A549 (cell line): ENCODE data around the gene PTBP1.

Source experiments
- CEBPB ChIP-seq, 2 experiments: fragments of >200 bp in 1 of 2; sonication (Bioruptor Twin) in 1 of 2; formaldehyde crosslinking in 1 of 2; IDR thresholded peaks; 2 replicates each; pipeline ENCODE4 v1.6.1; 2012 to 2016
- CTCF ChIP-seq: fragments of >200 bp; sonication (Bioruptor Twin); formaldehyde crosslinking; IDR thresholded peaks from 3 replicates; pipeline ENCODE4 v1.5.1; 2016
- E2F6 ChIP-seq: IDR thresholded peaks from 2 replicates; pipeline ENCODE4 v1.6.1; 2012; ENCODE audit warnings: low read depth, borderline replicate concordance
- ELK1 ChIP-seq: fragments of 150-350 bp; IDR thresholded peaks from 2 replicates; pipeline ENCODE4 v1.6.1; 2014; ENCODE audit warnings: low read depth, mild to moderate bottlenecking, low read length
- HOXB5 ChIP-seq: fragments of 250-450 bp; sonication (Bioruptor Pico); IDR thresholded peaks from 2 replicates; pipeline ENCODE4 v1.5.0; 2020; ENCODE audit warnings: mild to moderate bottlenecking, moderate library complexity
- JUN ChIP-seq, 2 experiments: fragments of >200 bp; sonication (Bioruptor Twin); formaldehyde crosslinking; IDR thresholded peaks; 2 replicates in 1 of 2; 3 replicates in 1 of 2; pipeline ENCODE4 v1.6.1; 2016 to 2017
- MYC ChIP-seq: IDR thresholded peaks from 2 replicates; pipeline ENCODE4 v1.6.1; 2012; ENCODE audit warnings: mild to moderate bottlenecking, inconsistent platforms, low read length, improper control_type of control experiment, borderline replicate concordance
- POLR2A ChIP-seq: IDR thresholded peaks from 2 replicates; pipeline ENCODE4 v1.6.1; 2012; ENCODE audit warnings: mild to moderate bottlenecking, low read length
- RFX5 ChIP-seq: fragments of 450-650 bp; IDR thresholded peaks from 2 replicates; pipeline ENCODE4 v1.7.1; 2014; ENCODE audit warnings: antibody characterized with exemption, mild to moderate bottlenecking, moderate library complexity
- SMC3 ChIP-seq: fragments of >200 bp; sonication (Bioruptor Twin); formaldehyde crosslinking; IDR thresholded peaks from 3 replicates; pipeline ENCODE4 v1.6.1; 2018; ENCODE audit warnings: inconsistent platforms
- TF ChIP-seq, protein P1 (sequence below): fragments of 200-600 bp; sonication (generic); IDR thresholded peaks from 2 replicates; pipeline ENCODE4 v1.6.1; 2016; ENCODE audit warnings: antibody characterized with exemption, mild to moderate bottlenecking, moderate library complexity

DNA sequence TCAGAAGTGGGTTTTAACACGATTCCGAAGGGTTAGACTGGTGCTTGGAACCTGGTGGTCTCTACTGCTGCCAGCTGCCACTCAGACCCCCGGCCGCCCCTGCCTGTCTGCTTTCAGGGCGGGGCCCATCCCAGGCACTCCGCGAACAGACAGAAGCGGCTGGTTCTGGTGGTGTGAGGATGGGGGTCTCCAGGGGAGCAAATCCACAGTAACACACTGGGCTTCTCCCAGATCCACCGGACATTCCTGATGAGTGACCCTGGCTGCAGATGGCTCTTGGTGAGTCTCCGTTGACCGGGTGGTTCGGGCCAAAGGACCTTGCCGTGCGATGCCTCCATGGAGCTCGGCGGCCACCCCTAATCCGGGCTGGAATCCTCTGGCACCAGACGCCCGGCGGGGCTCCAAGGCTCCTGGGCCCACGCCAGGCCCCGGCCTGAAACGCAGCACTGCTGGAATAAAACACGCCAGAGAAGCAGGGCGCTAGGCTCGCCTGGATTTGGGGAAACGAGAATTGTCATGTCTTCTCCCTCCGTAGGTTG lies 2.1 kb upstream of the PTBP1 start:
- TF ChIP-seq CTCF (no peak), JUN (IDR thresholded peaks at IDR 0.05) (no peak), MYC (no peak), HOXB5 (CRISPR knock-in tag) (no peak), E2F6 (no peak), POLR2A (no peak), ELK1 (no peak), RFX5 (no peak), SMC3 (no peak), CEBPB (IDR thresholded peaks at IDR 0.05) (no peak)
- TF ChIP-seq, protein P1, sequence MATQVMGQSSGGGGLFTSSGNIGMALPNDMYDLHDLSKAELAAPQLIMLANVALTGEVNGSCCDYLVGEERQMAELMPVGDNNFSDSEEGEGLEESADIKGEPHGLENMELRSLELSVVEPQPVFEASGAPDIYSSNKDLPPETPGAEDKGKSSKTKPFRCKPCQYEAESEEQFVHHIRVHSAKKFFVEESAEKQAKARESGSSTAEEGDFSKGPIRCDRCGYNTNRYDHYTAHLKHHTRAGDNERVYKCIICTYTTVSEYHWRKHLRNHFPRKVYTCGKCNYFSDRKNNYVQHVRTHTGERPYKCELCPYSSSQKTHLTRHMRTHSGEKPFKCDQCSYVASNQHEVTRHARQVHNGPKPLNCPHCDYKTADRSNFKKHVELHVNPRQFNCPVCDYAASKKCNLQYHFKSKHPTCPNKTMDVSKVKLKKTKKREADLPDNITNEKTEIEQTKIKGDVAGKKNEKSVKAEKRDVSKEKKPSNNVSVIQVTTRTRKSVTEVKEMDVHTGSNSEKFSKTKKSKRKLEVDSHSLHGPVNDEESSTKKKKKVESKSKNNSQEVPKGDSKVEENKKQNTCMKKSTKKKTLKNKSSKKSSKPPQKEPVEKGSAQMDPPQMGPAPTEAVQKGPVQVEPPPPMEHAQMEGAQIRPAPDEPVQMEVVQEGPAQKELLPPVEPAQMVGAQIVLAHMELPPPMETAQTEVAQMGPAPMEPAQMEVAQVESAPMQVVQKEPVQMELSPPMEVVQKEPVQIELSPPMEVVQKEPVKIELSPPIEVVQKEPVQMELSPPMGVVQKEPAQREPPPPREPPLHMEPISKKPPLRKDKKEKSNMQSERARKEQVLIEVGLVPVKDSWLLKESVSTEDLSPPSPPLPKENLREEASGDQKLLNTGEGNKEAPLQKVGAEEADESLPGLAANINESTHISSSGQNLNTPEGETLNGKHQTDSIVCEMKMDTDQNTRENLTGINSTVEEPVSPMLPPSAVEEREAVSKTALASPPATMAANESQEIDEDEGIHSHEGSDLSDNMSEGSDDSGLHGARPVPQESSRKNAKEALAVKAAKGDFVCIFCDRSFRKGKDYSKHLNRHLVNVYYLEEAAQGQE: no peak
